ENCODE data around the gene ZNF579. TPM values are rescaled to one million over a fixed set of nuclear protein-coding genes. Genes with fewer than 3 reads are reported as not detected.

Gene ZNF579
- total and polyA plus RNA-seq, 2 donors (not counting 3 experiments of a cell fraction or from before 2014, with no cell fraction given), result 11.6 to 15.7 TPM

DNA sequence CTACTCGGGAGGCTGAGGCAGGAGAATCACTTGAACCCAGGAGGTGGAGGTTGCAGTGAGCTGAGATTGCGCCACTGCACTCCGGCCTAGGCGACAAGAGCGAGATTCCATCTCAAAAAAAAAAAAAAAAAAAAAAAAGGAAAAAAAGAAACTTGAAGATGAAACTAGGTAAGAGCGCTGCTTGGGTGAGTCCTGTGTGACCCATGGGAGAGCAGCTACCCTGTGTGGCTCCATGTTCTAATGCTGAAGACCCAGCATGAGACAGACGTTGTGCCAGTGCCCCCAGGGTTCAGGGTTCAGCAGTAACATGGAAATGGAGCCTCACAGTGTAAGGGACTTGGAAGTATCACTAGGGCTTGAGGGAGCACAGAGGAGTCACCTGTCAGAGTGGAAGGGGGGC lies 37.8 kb upstream of the ZNF579 start:
- H3K4me3 ChIP-seq (replicated peaks in 1 of 3; ENCODE audit: insufficient read depth in 1 of 3, low read depth in 1 of 3, low read length in 3 of 3), result no peak overlapping the region
- H3K9me3 ChIP-seq (replicated peaks; ENCODE audit: control insufficient read depth, insufficient read depth, low read length), result no peaks in the 10 kb centered on the region
- POLR2A ChIA-PET, result interaction anchor here (0.6 kb wide), 1 partner anchor 47 kb away, joined by 3 read pairs; no protein-coding TSS in a partner anchor
- no peak overlapping the region for H2AFZ ChIP-seq (ENCODE audit: low read depth, low read length)
- H3K36me3 ChIP-seq (ENCODE audit: control insufficient read depth in 2 of 2, extremely low read depth in 1 of 2, insufficient read depth in 2 of 2, low read length in 2 of 2), result peaks cover 2 to 21% of the 10 kb centered on the region in 2 experiments
- H3K27me3 ChIP-seq (ENCODE audit: control insufficient read depth in 2 of 2, insufficient read depth in 2 of 2, low read length in 2 of 2), result no peaks in the 10 kb centered on the region
- no peaks in the 10 kb centered on the region for H3K9me1 ChIP-seq (replicated peaks; ENCODE audit: control insufficient read depth, extremely low read depth, insufficient read depth, low read length)
- intact Hi-C loops (cut with micrococcal nuclease), result no loop called here
- no TSS peak for BruUV-seq (replicated peaks)
- FAIRE-seq, result no peak
- H3K4me2 ChIP-seq (ENCODE audit: insufficient read depth, low read length), result no peak overlapping the region
- dilution Hi-C loops (cut with MboI; ENCODE audit: extremely low pct_ligation_motif_present, low sequenced_read_pairs), result no loop called here
- DNase-seq (ENCODE audit: low read depth, low spot score), result no peak
- peaks cover 2% of the 10 kb centered on the region for H3K4me1 ChIP-seq (ENCODE audit: control insufficient read depth, extremely low read depth, insufficient read depth, low read length)
- H3K27ac ChIP-seq (ENCODE audit: insufficient read depth, low read depth, low read length), result no peak overlapping the region
- H3K79me2 ChIP-seq (ENCODE audit: control insufficient read depth, insufficient read depth, low read length), result no peaks in the 10 kb centered on the region
- no peaks in the 10 kb centered on the region for H4K20me1 ChIP-seq (replicated peaks; ENCODE audit: control insufficient read depth, extremely low read depth, insufficient read depth, low read length)
- CTCF ChIA-PET, result interaction anchor here (0.7 to 1.9 kb wide), 2 partner anchors 9 to 14 kb away, joined by 3 to 8 read pairs; no protein-coding TSS in a partner anchor
- no peak overlapping the region for H3K9ac ChIP-seq (replicated peaks; ENCODE audit: extremely low read depth, insufficient read depth, low read length)
- no peak for TF ChIP-seq MYC (IDR thresholded peaks at IDR 0.05; ENCODE audit: low read depth, low read length)
- TF ChIP-seq, protein P1, sequence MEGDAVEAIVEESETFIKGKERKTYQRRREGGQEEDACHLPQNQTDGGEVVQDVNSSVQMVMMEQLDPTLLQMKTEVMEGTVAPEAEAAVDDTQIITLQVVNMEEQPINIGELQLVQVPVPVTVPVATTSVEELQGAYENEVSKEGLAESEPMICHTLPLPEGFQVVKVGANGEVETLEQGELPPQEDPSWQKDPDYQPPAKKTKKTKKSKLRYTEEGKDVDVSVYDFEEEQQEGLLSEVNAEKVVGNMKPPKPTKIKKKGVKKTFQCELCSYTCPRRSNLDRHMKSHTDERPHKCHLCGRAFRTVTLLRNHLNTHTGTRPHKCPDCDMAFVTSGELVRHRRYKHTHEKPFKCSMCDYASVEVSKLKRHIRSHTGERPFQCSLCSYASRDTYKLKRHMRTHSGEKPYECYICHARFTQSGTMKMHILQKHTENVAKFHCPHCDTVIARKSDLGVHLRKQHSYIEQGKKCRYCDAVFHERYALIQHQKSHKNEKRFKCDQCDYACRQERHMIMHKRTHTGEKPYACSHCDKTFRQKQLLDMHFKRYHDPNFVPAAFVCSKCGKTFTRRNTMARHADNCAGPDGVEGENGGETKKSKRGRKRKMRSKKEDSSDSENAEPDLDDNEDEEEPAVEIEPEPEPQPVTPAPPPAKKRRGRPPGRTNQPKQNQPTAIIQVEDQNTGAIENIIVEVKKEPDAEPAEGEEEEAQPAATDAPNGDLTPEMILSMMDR (IDR thresholded peaks at IDR 0.05; ENCODE audit: extremely low read depth in 1 of 2, insufficient read depth in 1 of 2, low read depth in 1 of 2, low read length in 2 of 2), result no peak
- TF ChIP-seq POLR2AphosphoS5 (IDR thresholded peaks at IDR 0.05; ENCODE audit: insufficient read depth, low read depth, low read length), result no peak
- no peak for TF ChIP-seq FOS (IDR thresholded peaks at IDR 0.05; ENCODE audit: borderline replicate concordance, insufficient read depth, low read length)
- TF ChIP-seq EZH2 (IDR thresholded peaks at IDR 0.05; ENCODE audit: borderline replicate concordance, low read depth, low read length, severe bottlenecking), result no peak
- no peak for TF ChIP-seq GATA2 (IDR thresholded peaks at IDR 0.05; ENCODE audit: insufficient read depth, insufficient read length, low read depth, low read length)
- TF ChIP-seq, protein P2, sequence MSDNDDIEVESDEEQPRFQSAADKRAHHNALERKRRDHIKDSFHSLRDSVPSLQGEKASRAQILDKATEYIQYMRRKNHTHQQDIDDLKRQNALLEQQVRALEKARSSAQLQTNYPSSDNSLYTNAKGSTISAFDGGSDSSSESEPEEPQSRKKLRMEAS (IDR thresholded peaks at IDR 0.05; ENCODE audit: insufficient read depth, insufficient read length), result no peak
- no peak for TF ChIP-seq JUN (IDR thresholded peaks at IDR 0.05; ENCODE audit: borderline replicate concordance, insufficient read depth, insufficient read length, low read depth)
- TF ChIP-seq POLR2A (IDR thresholded peaks at IDR 0.05; ENCODE audit: low read depth, low read length), result no peak
